Activated CD8-positive, alpha-beta memory T cell treated with anti-CD3 and anti-CD28 coated beads, Interleukin-2, amount 10 ng/mL, durations not matched to agents 7 days and 5 days (primary cell): ENCODE data around the gene BET1. TPM values are rescaled to one million over a fixed set of nuclear protein-coding genes. Genes with fewer than 3 reads are reported as not detected.

Source experiments
- ATAC-seq: fragments of 150-1000 bp; cut with Tn5 transposase; one replicate; pipeline ENCODE4 v1.10.0; 2021; ENCODE audit warnings: moderate library complexity
- CTCF ChIA-PET: fragments of 350-600 bp; sonication (Branson Sonifier 250); formaldehyde crosslinking; loops from one replicate; lab custom pipeline; 2021; ENCODE audit warnings: antibody characterized with exemption; lab: Charles Lee
- DNase-seq: peaks from one replicate; pipeline ENCODE4 v3.0.0-alpha.2; 2020
- H3K27ac Mint-ChIP-seq: one replicate; pipeline ENCODE4 v1.8.0; 2021; ENCODE audit warnings: mild to moderate bottlenecking, mixed read lengths
- H3K27me3 Mint-ChIP-seq: one replicate; pipeline ENCODE4 v1.8.0; 2021; ENCODE audit warnings: mixed read lengths
- H3K36me3 Mint-ChIP-seq: one replicate; pipeline ENCODE4 v1.8.0; 2021; ENCODE audit warnings: mild to moderate bottlenecking, mixed read lengths
- H3K4me1 Mint-ChIP-seq: one replicate; pipeline ENCODE4 v1.8.0; 2021; ENCODE audit warnings: mixed read lengths
- H3K4me3 Mint-ChIP-seq: one replicate; pipeline ENCODE4 v1.8.0; 2021; ENCODE audit warnings: mild to moderate bottlenecking, moderate library complexity, mixed read lengths
- H3K9me3 Mint-ChIP-seq: one replicate; pipeline ENCODE4 v1.8.0; 2022; ENCODE audit warnings: low read depth, mixed read lengths
- total RNA-seq, 2 experiments: library from RNA; stranded (reverse); gene quantifications; one replicate each; pipeline ENCODE4 v1.2.3, GENCODE V29; 2021

BET1 gene
- total RNA-seq, 2 experiments from 2014 or later: 13.6 to 17.4 TPM

DNA sequence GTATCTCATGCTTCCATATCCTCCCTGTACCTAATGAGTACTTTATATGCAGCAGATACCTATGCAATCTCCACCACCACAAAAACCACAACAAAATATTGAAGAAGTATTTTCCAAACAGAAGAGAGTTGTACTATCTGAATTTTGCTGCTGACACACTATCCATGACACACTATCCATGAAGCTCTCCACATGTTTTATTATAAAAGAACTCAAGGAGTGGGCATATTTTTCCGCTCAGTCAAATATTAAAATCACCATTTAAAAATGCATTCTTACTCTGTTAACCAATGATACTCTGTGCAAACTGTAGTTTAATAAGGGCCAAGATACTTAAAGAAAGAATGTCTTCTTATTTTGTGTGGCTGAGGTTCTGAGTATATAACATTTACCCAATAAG lies 2.8 kb downstream of the BET1 start:
- peaks cover 9% of the 10 kb centered on the region for H3K27me3 Mint-ChIP-seq
- H3K9me3 Mint-ChIP-seq: no peaks in the 10 kb centered on the region
- peaks cover 26% of the 10 kb centered on the region for H3K4me1 Mint-ChIP-seq
- H3K4me3 Mint-ChIP-seq: no peak overlapping the region
- no peak for DNase-seq
- CTCF ChIA-PET: no interaction called here
- no peak overlapping the region for H3K27ac Mint-ChIP-seq
- H3K36me3 Mint-ChIP-seq: peaks cover 7% of the 10 kb centered on the region
- no peak for ATAC-seq

DNA sequence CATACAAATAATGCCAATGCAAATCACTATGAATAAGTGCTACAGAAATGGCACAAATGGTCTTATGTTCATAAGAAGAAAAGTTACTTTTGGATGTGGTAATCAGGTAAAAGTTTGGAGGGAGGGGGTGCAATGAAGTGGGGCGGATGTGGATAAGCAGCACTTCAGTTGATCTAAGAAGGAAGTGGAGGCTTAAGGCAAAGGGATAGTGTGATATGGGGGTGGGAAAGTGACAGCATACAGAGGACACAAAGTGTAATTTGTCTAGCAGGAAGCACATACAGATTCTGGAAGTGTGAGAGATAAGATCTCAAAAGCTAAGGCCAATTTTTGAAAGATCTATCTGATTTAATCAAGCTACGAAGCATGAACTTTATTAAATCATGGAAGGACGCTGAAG lies 6.3 kb downstream of the BET1 start:
- Mint-ChIP-seq H3K9me3 (no peaks in the 10 kb centered on the region), H3K27me3 (no peaks in the 10 kb centered on the region), H3K36me3 (peaks cover 10% of the 10 kb centered on the region), H3K27ac (no peak overlapping the region), H3K4me3 (no peak overlapping the region), H3K4me1 (peaks cover 12% of the 10 kb centered on the region)
- no peak for DNase-seq
- no peak for ATAC-seq
- CTCF ChIA-PET: no interaction called here

GRCh38 chr7:93992421-93993110 lies 11.6 kb downstream of the BET1 start:
- ATAC-seq (no peak), DNase-seq (no peak)
- Mint-ChIP-seq H3K4me1 (peaks cover 5% of the 10 kb centered on the region), H3K27ac (no peak overlapping the region), H3K4me3 (no peak overlapping the region), H3K36me3 (peaks cover 5% of the 10 kb centered on the region), H3K9me3 (no peaks in the 10 kb centered on the region), H3K27me3 (no peaks in the 10 kb centered on the region)
- CTCF ChIA-PET: no interaction called here

DNA sequence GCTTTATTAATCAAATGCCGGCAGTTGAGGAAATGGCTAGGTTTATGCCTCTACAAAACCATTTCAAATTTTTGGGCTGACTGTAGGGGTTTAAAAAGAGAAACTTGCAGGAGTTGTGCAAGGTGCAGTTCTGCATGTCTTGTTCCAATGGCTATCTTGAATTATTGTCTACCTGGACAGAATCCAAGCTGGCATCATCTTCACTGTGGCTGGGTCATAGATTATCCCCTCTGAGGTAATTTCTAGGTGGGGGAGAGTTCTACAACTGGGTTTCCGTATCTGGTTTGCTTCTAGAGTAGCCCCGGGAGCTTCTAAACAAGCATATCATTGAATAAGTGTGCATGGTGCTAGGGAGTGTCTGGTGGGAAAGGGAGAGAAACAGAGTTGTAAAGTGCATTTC lies 16.9 kb downstream of the BET1 start:
- no peaks in the 10 kb centered on the region for H3K4me1 Mint-ChIP-seq
- no peaks in the 10 kb centered on the region for H3K27me3 Mint-ChIP-seq
- H3K27ac Mint-ChIP-seq: no peak overlapping the region
- no peaks in the 10 kb centered on the region for H3K9me3 Mint-ChIP-seq
- DNase-seq (no peak), ATAC-seq (no peak)
- CTCF ChIA-PET: no interaction called here
- no peak overlapping the region for H3K4me3 Mint-ChIP-seq
- H3K36me3 Mint-ChIP-seq: peaks cover under 1% of the 10 kb centered on the region

DNA sequence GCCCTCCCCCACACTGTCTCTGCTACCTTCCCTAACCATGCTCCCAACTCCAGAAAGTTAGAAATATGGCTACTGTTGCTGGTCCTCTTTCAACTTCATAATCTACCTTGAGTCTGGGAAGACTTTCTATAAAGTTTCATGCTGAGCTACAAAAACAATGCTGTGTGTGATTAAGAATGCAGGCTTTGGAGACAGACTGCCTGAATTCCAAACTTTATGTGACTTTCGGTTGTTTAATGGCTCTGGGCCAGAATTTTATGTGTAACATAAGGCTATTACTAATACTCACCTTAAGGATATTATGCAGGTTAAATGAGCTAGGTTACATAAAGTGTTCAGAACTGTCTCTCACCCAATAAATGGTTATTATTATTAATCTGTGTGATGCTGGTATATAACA lies 19.1 kb downstream of the BET1 start:
- H3K27me3 Mint-ChIP-seq: no peaks in the 10 kb centered on the region
- no peak overlapping the region for H3K27ac Mint-ChIP-seq
- H3K9me3 Mint-ChIP-seq: no peaks in the 10 kb centered on the region
- DNase-seq (no peak), ATAC-seq (no peak)
- H3K4me1 Mint-ChIP-seq: peaks cover 8% of the 10 kb centered on the region
- CTCF ChIA-PET: no interaction called here
- peaks cover under 1% of the 10 kb centered on the region for H3K36me3 Mint-ChIP-seq
- H3K4me3 Mint-ChIP-seq: no peak overlapping the region

DNA sequence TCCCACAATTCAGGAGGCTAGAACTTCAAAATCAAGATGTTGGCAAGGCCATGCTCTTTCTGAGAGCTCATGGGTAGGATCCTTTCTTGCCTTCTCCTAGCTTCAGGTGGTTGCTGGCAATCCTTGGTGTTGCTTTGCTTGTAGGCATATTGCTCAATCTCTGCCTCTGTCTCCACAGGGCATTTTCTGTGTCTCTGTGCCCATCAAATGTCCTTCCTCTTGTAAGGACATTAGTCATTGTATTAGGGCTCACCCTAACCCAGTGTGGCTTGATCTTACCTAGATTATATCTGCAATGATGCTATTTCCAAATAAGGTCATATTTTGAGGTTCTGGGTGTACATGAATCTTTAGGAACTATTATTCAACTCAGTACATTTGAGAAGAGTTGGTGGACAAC lies 20.1 kb downstream of the BET1 start:
- ATAC-seq: no peak
- CTCF ChIA-PET: no interaction called here
- no peaks in the 10 kb centered on the region for H3K9me3 Mint-ChIP-seq

GRCh38 chr7:93981480-93981874 lies 22.7 kb downstream of the BET1 start:
- DNase-seq: no peak
- Mint-ChIP-seq H3K4me1 (peaks cover 11% of the 10 kb centered on the region), H3K27me3 (peaks cover 3% of the 10 kb centered on the region), H3K27ac (no peak overlapping the region), H3K9me3 (no peaks in the 10 kb centered on the region), H3K36me3 (peaks cover 1% of the 10 kb centered on the region), H3K4me3 (peak overlapping the region; percentile 64)
- ATAC-seq: no peak
- CTCF ChIA-PET: no interaction called here

More for the DNA sequence above, 20.1 kb downstream of the BET1 start:
- Mint-ChIP-seq H3K4me3 (no peak overlapping the region), H3K27me3 (no peaks in the 10 kb centered on the region), H3K4me1 (peaks cover 8% of the 10 kb centered on the region), H3K36me3 (peaks cover 1% of the 10 kb centered on the region), H3K27ac (no peak overlapping the region)
- no peak for DNase-seq

- CTCF ChIA-PET: no interaction called here
- DNase-seq (no peak), ATAC-seq (no peak)
- peaks cover 1% of the 10 kb centered on the region for H3K36me3 Mint-ChIP-seq
- peak overlapping the region; percentile 64 for H3K4me3 Mint-ChIP-seq
- no peaks in the 10 kb centered on the region for H3K9me3 Mint-ChIP-seq
- peak overlapping the region; percentile 69 for H3K27ac Mint-ChIP-seq
- H3K4me1 Mint-ChIP-seq: peaks cover 11% of the 10 kb centered on the region
- peaks cover 3% of the 10 kb centered on the region for H3K27me3 Mint-ChIP-seq
These were observed 23.2 kb downstream of the BET1 start for GRCh38 chr7:93980744-93981479.

DNA sequence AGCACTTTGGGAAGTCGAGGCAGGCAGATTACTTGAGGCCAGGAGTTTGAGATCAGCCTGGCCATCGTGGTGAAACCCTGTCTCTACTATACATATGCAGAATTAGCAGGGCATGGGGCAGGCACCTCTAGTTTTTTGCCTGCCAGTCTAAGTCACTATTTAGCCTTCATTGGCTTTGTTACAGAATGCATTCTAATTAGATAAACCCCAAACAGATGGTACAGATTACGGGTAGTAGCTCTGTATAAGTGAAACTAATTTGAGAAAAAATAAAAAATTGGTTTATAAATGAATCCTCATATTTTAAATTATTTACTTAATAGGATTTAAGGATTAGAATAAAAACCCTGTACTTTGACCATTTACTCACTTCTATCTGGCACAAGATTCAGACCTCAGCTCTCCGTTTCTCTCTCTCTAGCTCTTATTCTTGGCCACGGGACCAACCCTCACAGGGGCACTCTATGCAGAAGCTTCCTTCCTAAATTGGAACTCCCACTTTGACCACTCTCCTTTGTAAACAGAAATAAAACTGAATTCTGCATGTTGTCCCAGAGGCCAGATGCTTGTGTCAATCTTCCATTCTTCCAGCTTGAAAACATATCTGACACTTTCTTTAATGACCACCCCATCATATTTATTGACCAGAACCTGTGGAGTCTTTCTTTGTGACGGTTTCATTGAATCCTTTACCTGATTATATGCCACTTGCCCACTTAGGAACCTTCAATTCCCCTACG lies 26.8 kb downstream of the BET1 start:
- Mint-ChIP-seq H3K27ac (no peak overlapping the region), H3K9me3 (no peaks in the 10 kb centered on the region), H3K27me3 (peaks cover 3% of the 10 kb centered on the region)

GRCh38 chr7:93973134-93973533 lies 31.0 kb downstream of the BET1 start:
- Mint-ChIP-seq H3K4me1 (peaks cover 3% of the 10 kb centered on the region), H3K36me3 (no peaks in the 10 kb centered on the region), H3K27ac (no peak overlapping the region), H3K27me3 (peaks cover 3% of the 10 kb centered on the region), H3K4me3 (no peak overlapping the region), H3K9me3 (no peaks in the 10 kb centered on the region)
- DNase-seq (no peak), ATAC-seq (no peak)
- CTCF ChIA-PET: no interaction called here

More for the DNA sequence above, 26.8 kb downstream of the BET1 start:
- DNase-seq: no peak
- no peak for ATAC-seq
- no peak overlapping the region for H3K4me3 Mint-ChIP-seq
- CTCF ChIA-PET: no interaction called here
- H3K36me3 Mint-ChIP-seq: peaks cover 1% of the 10 kb centered on the region
- peaks cover 11% of the 10 kb centered on the region for H3K4me1 Mint-ChIP-seq

GRCh38 chr7:93972029-93972725 lies 32.0 kb downstream of the BET1 start:
- Mint-ChIP-seq H3K9me3 (no peaks in the 10 kb centered on the region), H3K4me1 (no peaks in the 10 kb centered on the region), H3K27me3 (no peaks in the 10 kb centered on the region), H3K36me3 (no peaks in the 10 kb centered on the region), H3K27ac (no peak overlapping the region), H3K4me3 (no peak overlapping the region)
- DNase-seq (no peak), ATAC-seq (no peak)
- CTCF ChIA-PET: no interaction called here

- Mint-ChIP-seq H3K9me3 (no peaks in the 10 kb centered on the region), H3K4me1 (no peaks in the 10 kb centered on the region), H3K36me3 (no peaks in the 10 kb centered on the region), H3K27ac (no peak overlapping the region), H3K27me3 (no peaks in the 10 kb centered on the region), H3K4me3 (no peak overlapping the region)
- CTCF ChIA-PET: no interaction called here
- DNase-seq: no peak
- ATAC-seq: no peak
These were observed 35.1 kb downstream of the BET1 start for GRCh38 chr7:93968911-93969620.

DNA sequence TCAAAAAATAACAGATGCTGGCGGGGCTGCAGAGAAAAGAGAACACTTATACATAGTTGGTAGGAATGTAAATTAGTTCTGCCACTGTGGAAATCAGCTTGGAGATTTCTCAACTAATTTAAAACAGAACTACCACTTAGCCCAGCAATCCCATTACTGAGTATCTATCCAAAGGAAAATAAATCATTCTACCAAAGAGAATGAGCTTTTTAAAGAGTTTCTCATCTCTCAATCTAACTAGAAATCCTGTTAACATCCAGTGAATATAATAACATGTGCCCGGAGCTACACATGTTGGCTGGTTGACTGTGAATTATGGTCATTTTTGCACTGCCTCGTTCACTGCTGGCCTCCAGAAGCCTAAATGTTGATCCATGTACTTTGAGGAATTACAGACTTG lies 39.3 kb downstream of the BET1 start:
- Mint-ChIP-seq H3K27me3 (no peaks in the 10 kb centered on the region), H3K27ac (no peak overlapping the region), H3K9me3 (no peaks in the 10 kb centered on the region), H3K4me1 (no peaks in the 10 kb centered on the region), H3K36me3 (no peaks in the 10 kb centered on the region), H3K4me3 (no peak overlapping the region)
- no peak for ATAC-seq
- CTCF ChIA-PET: no interaction called here
- DNase-seq: no peak
